IMR-90 (cell line): ENCODE measurements around the gene DZIP1L. TPM values are rescaled to one million over a fixed set of nuclear protein-coding genes. Genes with fewer than 3 reads are reported as not detected.
"Not testable (repeated sequence)": the region's sequence is repeated elsewhere in the genome, so short reads cannot be mapped to it uniquely, and the experiment has no call there.

Source experiments
- ATAC-seq: fragments of 200-7000 bp; cut with Tn5 transposase; 2 replicates; pipeline ENCODE4 v1.9.1; 2020; ENCODE audit warnings: low read depth, mild to moderate bottlenecking, moderate library complexity
- BruUV-seq: library from RNA; stranded (reverse); fragments of 400-500 nt; replicated peaks from 2 replicates; lab custom pipeline; 2021; lab: Mats Ljungman, UMichigan
- CTCF ChIA-PET: fragments of 300-600 bp; formaldehyde crosslinking; extraction: SDS; loops from one replicate; lab custom pipeline; 2021; ENCODE audit warnings: antibody characterized with exemption; lab: Yijun Ruan, JAX
- POLR2A ChIA-PET: fragments of 300-600 bp; sonication (Branson Sonifier 250); formaldehyde crosslinking; loops from one replicate; lab custom pipeline; 2022; ENCODE audit warnings: antibody characterized with exemption; ENCODE audit not compliant: unreplicated experiment; lab: Charles Lee
- DNase-seq: peaks from one replicate; pipeline ENCODE4 v3.0.0; 2013
- H2AFZ ChIP-seq: replicated peaks from 2 replicates; pipeline ENCODE3; 2013; ENCODE audit warnings: low read length, mild to moderate bottlenecking; ENCODE audit not compliant: poor library complexity
- H2AK5ac ChIP-seq: 2 replicates; pipeline ENCODE4 v1.6.1; 2013; ENCODE audit warnings: low read depth, low read length, inconsistent platforms
- H2AK9ac ChIP-seq: replicated peaks from 2 replicates; pipeline ENCODE3; 2013; ENCODE audit warnings: mild to moderate bottlenecking, low read depth, low read length, moderate library complexity; ENCODE audit not compliant: poor library complexity
- H2BK120ac ChIP-seq: 2 replicates; pipeline ENCODE4 v1.6.1; 2013; ENCODE audit warnings: low read depth, low read length, inconsistent platforms
- H2BK15ac ChIP-seq: 3 replicates; pipeline ENCODE4 v1.6.1; 2013; ENCODE audit warnings: low read depth, low read length, inconsistent platforms
- H2BK20ac ChIP-seq: 2 replicates; pipeline ENCODE4 v1.6.1; 2013; ENCODE audit warnings: low read depth, mild to moderate bottlenecking, inconsistent platforms, low read length, moderate library complexity
- H2BK5ac ChIP-seq: 2 replicates; pipeline ENCODE4 v1.6.1; 2013; ENCODE audit warnings: mild to moderate bottlenecking, low read depth, low read length, inconsistent platforms; ENCODE audit not compliant: poor library complexity, severe bottlenecking
- H3K14ac ChIP-seq: replicated peaks from 2 replicates; pipeline ENCODE4 v1.6.1; 2013; ENCODE audit warnings: low read depth, low read length, inconsistent platforms
- H3K18ac ChIP-seq: 2 replicates; pipeline ENCODE4 v1.6.1; 2013; ENCODE audit warnings: low read depth, low read length, control low read depth
- H3K23ac ChIP-seq: 2 replicates; pipeline ENCODE4 v1.6.1; 2013; ENCODE audit warnings: low read depth, low read length, inconsistent platforms
- H3K27ac ChIP-seq: 2 replicates; pipeline ENCODE4 v1.5.1; 2013; ENCODE audit warnings: mild to moderate bottlenecking, control low read depth, low read length; ENCODE audit not compliant: insufficient read depth
- H3K27me3 ChIP-seq: 2 replicates; pipeline ENCODE4 v1.6.1; 2013; ENCODE audit warnings: low read length; ENCODE audit not compliant: control insufficient read depth, insufficient read depth
- H3K36me3 ChIP-seq: 2 replicates; pipeline ENCODE4 v1.6.1; 2013; ENCODE audit warnings: low read length, mixed read lengths; ENCODE audit not compliant: control insufficient read depth, insufficient read depth
- H3K4ac ChIP-seq: 2 replicates; pipeline ENCODE4 v1.6.1; 2013; ENCODE audit warnings: low read depth, low read length, inconsistent platforms
- H3K4me1 ChIP-seq: 2 replicates; pipeline ENCODE4 v1.6.1; 2013; ENCODE audit warnings: low read length, mixed read lengths; ENCODE audit not compliant: control insufficient read depth, insufficient read depth
- H3K4me2 ChIP-seq: 2 replicates; pipeline ENCODE4 v1.6.1; 2013; ENCODE audit warnings: low read depth, mild to moderate bottlenecking, control low read depth, low read length, moderate library complexity
- H3K4me3 ChIP-seq: 2 replicates; pipeline ENCODE4 v1.5.1; 2013; ENCODE audit warnings: low read depth, mild to moderate bottlenecking, control low read depth, low read length, moderate library complexity; ENCODE audit not compliant: insufficient read depth
- H3K56ac ChIP-seq: 2 replicates; pipeline ENCODE4 v1.6.1; 2013; ENCODE audit warnings: low read length, inconsistent platforms; ENCODE audit not compliant: insufficient read depth; ENCODE audit errors: extremely low read depth
- H3K79me1 ChIP-seq, 2 experiments: 2 replicates each; pipeline ENCODE4 v1.6.1; 2013; ENCODE audit warnings: low read length in 2 of 2, inconsistent platforms in 1 of 2, low read depth in 1 of 2
- H3K9ac ChIP-seq: 2 replicates; pipeline ENCODE4 v1.6.1; 2013; ENCODE audit warnings: low read depth, low read length, control low read depth
- H3K9me1 ChIP-seq: 2 replicates; pipeline ENCODE4 v1.6.1; 2013; ENCODE audit warnings: low read length, inconsistent platforms; ENCODE audit not compliant: insufficient read depth
- H3K9me3 ChIP-seq: 2 replicates; pipeline ENCODE4 v1.6.1; 2013; ENCODE audit warnings: low read length; ENCODE audit not compliant: control insufficient read depth, insufficient read depth
- H4K20me1 ChIP-seq: 2 replicates; pipeline ENCODE4 v1.6.1; 2013; ENCODE audit warnings: low read length, inconsistent platforms; ENCODE audit not compliant: insufficient read depth
- H4K5ac ChIP-seq: 2 replicates; pipeline ENCODE4 v1.6.1; 2013; ENCODE audit warnings: mild to moderate bottlenecking, low read depth, low read length, control low read depth
- H4K8ac ChIP-seq, 2 experiments: 2 replicates each; pipeline ENCODE4 v1.6.1; 2013; ENCODE audit warnings: low read depth in 2 of 2, low read length in 2 of 2, control low read depth in 1 of 2, inconsistent platforms in 1 of 2
- H4K91ac ChIP-seq: 2 replicates; pipeline ENCODE4 v1.6.1; 2013; ENCODE audit warnings: low read depth, low read length, inconsistent platforms; ENCODE audit not compliant: insufficient read depth
- WGBS, 2 experiments: methylation state at CpG; one replicate each; pipeline versions ENCODE4 v1.1.5 to v1.1.7; 2013; ENCODE audit warnings: missing lambda C conversion rate in 2 of 2; ENCODE audit not compliant: insufficient read length in 1 of 2; ENCODE audit errors: extremely low coverage in 2 of 2; 5-methylcytosine and 5-hydroxymethylcytosine counted together
- dilution Hi-C: fragments of 300-500 bp; cut with HindIII; formaldehyde crosslinking; loops from one replicate; pipeline ENCODE4 v1.14.3; 2018; ENCODE audit warnings: low sequenced_read_pairs; ENCODE audit not compliant: unreplicated experiment
- in situ Hi-C: fragments of 300-500 bp; cut with MboI; formaldehyde crosslinking; loops from 3 replicates; pipeline ENCODE4 v1.14.3; 2019; ENCODE audit warnings: low sequenced_read_pairs, inconsistent platforms, mixed read lengths
- intact Hi-C: fragments of 100-400 bp; cut with micrococcal nuclease; formaldehyde crosslinking; loops from 2 replicates; pipeline ENCODE4 v1.10.0; 2022
- polyA plus RNA-seq, 3 experiments: library from polyadenylated mRNA; depleted of rRNA; stranded (reverse); fragments of >200 nt; gene quantifications; 2 replicates each; pipeline ENCODE4 v1.2.3, GENCODE V29; 2012; ENCODE audit warnings: low replicate concordance in 1 of 3
- total RNA-seq: library from RNA; depleted of rRNA; stranded (reverse); fragments of >200 nt; gene quantifications from 2 replicates; pipeline ENCODE4 v1.2.3, GENCODE V29; 2012

The DZIP1L gene
- total and polyA plus RNA-seq, 2 of the 4 experiments (the other 2 are of a cell fraction), result 12.9 to 14.7 TPM

DNA sequence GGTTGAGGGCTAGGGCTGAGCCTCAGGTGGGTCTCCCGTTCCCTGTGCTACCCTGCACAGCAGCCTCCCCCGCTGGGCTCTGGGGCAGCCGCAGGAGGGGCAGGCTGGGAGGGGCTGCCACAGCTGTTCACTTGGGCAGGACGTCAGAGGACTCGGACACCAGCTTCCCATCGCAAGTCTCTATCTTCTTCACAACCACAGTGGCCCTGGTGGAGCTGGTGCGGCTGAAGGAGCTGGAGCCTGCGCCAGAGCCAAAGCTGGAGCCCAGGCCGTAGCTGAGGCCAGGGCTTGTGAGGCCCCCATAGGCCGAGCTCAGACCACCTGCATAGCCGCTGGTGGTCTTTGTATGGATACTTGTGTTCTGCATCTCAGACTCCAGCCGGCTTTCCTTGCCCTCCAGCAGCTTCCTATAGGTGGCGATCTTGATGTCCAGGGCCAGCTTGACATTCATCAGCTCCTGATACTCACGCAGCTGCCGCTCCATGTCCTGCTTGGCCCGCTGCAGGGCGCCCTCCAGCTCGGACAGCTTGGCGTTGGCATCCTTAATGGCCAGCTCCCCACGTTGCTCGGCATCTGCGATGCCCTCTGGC, 14.0 kb downstream of the DZIP1L start:
- Histone ChIP-seq H3K79me1 (peaks cover 25 to 63% of the 10 kb centered on the region in 2 experiments), H3K36me3 (peaks cover 41% of the 10 kb centered on the region)
- H3K4me1 ChIP-seq, H3K27me3 ChIP-seq, H4K8ac ChIP-seq, H3K4ac ChIP-seq, H2BK15ac ChIP-seq, H3K56ac ChIP-seq, H2AK5ac ChIP-seq, BruUV-seq, DNase-seq, H2AFZ ChIP-seq, POLR2A ChIA-PET, H4K20me1 ChIP-seq, H2BK20ac ChIP-seq, intact Hi-C loops, H3K14ac ChIP-seq, H3K4me2 ChIP-seq, in situ Hi-C loops, H3K27ac ChIP-seq, H4K91ac ChIP-seq, H3K23ac ChIP-seq, ATAC-seq, H3K9me1 ChIP-seq, H2AK9ac ChIP-seq, H3K9me3 ChIP-seq, H2BK5ac ChIP-seq, H4K5ac ChIP-seq, H2BK120ac ChIP-seq, H3K4me3 ChIP-seq, dilution Hi-C loops, H3K18ac ChIP-seq, H3K9ac ChIP-seq, CTCF ChIA-PET: not testable (repeated sequence)
- 79% methylated on average over 12 of the region's 22 CpGs; no CpG with 5 or more reads in 1 of the 2 experiments for WGBS, 2 experiments
